Hematopoietic multipotent progenitor cell treated with erythropoietin and hydrocortisone succinate and interleukin-3 and kit ligand, for 6 days (in vitro differentiated cells): ENCODE measurements around the gene TRAPPC10.
A peak's percentile ranks its signal among the peaks of the same experiment; 100 is the strongest.
"Not testable (repeated sequence)": the region's sequence is repeated elsewhere in the genome, so short reads cannot be mapped to it uniquely, and the experiment has no call there.

ENCODE experiments used
- DNase-seq: peaks from one replicate; pipeline ENCODE4 v3.0.0-alpha.2; 2015

TRAPPC10 gene

GRCh38 chr21:44094832-44095231 is 82.7 kb downstream of the TRAPPC10 start:
- no peak for DNase-seq

GRCh38 chr21:44098507-44098906 is 86.4 kb downstream of the TRAPPC10 start:
- not testable (repeated sequence) for DNase-seq

DNA sequence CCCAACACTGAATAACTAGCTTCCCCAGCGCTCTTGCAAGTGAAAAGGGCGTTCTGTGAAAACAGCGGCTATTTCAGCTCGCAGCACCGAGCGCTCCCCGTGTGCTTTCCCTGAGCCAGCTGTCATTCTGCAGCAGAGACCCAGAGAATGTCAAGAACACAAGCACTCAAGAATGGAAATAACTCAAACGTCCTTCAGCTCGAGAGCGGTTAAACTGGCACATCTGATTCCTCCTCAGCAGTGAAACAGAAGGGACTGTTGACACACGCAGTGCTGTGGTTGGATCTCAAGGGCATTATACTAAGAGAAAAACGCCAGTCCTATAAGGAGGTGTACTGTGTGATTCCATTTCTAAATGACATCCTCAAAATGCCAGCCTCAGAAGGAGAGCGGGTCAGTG is 86.9 kb downstream of the TRAPPC10 start:
- not testable (repeated sequence) for DNase-seq

DNA sequence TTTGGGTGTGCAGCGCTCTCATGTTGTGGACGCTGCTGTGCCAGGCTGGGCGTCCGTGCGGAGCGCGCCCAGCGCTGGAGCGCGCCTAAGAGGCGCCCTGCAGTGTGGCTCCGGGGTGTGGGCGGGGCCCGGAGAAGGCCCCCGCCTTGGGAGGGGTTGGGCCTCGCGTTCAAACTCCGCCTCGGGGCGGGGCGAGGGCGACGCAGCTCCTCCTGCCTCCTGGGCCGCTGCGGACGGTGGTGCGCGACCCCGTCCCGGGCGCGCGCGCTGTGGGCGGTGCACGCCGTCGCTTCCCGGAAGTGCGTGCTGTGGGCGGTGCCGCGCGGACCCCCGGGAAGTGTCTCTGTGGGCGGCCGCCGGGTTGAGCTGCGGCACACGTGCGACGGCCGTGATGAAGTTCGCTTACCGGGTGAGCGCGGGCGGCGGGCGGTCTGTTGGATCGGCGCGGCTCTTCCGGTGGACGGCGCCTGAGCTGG is 95.0 kb downstream of the TRAPPC10 start, which contains the start of gene PWP2:
Gene PWP2 (plus strand): TSS at position 374 of the 476 bp plus-strand sequence. CDS start 18 bp downstream, at position 392.
- DNase-seq, result peak; percentile 20

GRCh38 chr21:44107589-44107988 is 95.5 kb downstream of the TRAPPC10 start:
- DNase-seq, result not testable (repeated sequence)

DNA sequence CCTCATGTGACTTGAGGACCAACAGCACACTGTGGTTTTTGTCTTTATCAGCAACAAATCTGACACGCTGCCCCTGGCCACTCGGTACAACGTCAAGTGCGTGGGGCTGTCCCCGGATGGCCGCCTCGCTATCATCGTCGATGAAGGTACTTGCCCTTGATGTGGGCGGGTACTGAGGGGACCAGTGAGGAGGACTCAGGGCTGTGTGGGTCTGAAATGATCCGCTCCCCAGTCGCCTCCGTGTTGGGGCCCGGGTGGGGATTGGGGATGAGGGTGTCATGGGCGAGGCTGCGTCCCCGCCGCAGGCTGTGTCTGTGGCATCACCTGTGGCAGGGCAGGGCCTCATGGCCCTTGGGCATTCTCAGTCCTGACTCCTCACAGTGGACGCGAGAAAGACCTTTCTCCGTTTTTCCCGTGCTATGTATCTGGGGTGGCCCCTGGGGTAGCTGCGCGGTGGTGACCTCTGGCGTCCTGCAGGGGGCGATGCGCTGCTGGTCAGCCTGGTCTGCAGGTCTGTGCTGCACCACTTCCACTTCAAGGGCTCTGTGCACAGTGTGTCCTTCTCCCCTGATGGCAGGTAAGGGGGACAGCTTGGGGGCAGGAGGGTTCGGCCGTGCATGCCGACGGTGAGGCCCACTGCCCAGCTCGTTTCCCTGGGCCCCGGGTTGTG is 101.7 kb downstream of the TRAPPC10 start:
- DNase-seq, result not testable (repeated sequence)

DNA sequence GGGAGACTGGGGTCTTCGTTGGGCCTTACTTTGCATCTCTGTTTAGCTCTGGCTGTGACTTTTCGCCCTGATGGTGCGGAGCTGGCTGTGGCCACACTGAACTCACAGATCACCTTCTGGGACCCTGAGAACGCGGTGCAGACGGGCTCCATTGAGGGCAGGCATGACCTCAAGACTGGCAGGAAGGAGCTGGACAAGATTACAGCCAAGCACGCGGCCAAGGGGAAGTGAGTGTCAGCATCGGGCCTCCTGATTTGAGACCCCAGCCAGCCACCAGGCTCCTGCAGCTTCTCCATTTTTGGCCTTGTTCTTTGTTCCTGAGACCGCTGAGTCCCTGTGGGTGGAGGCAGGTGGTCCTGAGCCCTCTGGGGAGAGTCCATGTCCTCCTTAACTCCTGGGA is 110.0 kb downstream of the TRAPPC10 start:
- not testable (repeated sequence) for DNase-seq

GRCh38 chr21:44127827-44128226 is 115.7 kb downstream of the TRAPPC10 start:
- DNase-seq, result not testable (repeated sequence)

GRCh38 chr21:44133715-44134057 is 121.6 kb downstream of the TRAPPC10 start:
- not testable (repeated sequence) for DNase-seq

GRCh38 chr21:44134732-44135131 is 122.6 kb downstream of the TRAPPC10 start:
- DNase-seq, result not testable (repeated sequence)

GRCh38 chr21:44138039-44138438 is 125.9 kb downstream of the TRAPPC10 start:
- not testable (repeated sequence) for DNase-seq

- DNase-seq, result not testable (repeated sequence)
Observed at GRCh38 chr21:44139787-44140551, 127.9 kb downstream of the TRAPPC10 start.

- not testable (repeated sequence) for DNase-seq
Observed at GRCh38 chr21:44140552-44140932, 128.4 kb downstream of the TRAPPC10 start.

GRCh38 chr21:44142470-44142869 is 130.4 kb downstream of the TRAPPC10 start:
- DNase-seq, result not testable (repeated sequence)

- not testable (repeated sequence) for DNase-seq
Observed at GRCh38 chr21:44143380-44143779, 131.3 kb downstream of the TRAPPC10 start.

DNA sequence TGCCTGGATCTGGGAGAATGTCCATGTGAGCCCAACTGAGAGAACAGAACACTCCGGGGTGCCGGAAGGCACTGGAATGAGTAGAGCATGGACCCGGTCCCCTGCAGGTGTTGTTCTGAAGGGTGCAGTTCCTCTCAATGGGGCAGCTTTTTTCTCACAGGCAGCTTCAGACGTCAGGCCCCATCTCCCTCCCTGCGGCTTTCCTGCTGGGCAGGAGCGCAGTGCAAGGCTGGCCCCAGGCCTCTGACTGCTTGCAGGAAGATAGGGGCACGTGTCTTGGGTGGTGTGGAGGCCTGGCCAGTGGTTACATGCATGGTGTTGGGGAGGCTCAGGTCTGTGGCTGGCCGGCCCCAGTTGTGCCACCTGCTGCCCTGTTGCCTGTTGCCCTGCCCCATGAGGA is 131.9 kb downstream of the TRAPPC10 start:
- DNase-seq, result not testable (repeated sequence)

DNA sequence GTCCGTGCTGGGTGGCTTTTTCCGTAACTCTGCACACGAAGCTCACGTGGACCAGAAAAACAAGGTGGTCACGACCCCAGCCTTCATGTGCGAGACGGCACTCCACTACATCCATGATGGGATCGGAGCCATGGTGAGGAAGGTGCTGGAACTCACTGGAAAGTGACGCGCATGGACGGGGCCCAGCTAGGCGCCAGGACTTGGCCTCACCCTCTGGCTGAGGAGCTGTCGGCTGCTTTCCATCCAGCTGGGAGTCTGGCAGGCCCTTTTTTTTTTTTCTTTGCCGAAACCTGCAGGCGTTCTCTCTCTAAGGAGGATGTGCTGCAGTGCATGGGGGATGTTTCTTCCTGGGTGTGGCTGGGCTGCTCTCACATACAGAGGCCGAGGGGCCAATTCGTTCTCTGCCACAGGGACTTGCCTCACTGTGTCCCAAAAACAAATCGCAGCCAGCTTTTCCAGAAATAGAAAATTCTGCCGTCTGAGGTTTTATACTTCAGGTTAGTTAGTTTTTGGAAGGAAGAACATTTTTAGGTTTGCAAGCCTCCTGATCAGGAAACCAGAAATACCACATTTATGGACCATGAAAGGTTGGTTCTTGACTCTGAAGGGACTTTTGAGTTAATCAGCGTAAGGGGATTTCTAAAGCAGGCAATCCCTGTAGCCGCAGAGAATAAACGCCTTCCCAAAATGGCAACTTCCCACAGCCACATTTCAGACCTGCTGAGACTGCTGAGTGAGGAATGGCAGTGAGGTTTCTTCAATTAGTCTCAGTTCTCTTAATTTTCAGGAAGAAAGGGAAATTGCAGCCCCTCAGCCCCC is 132.9 kb downstream of the TRAPPC10 start:
- not testable (repeated sequence) for DNase-seq

DNA sequence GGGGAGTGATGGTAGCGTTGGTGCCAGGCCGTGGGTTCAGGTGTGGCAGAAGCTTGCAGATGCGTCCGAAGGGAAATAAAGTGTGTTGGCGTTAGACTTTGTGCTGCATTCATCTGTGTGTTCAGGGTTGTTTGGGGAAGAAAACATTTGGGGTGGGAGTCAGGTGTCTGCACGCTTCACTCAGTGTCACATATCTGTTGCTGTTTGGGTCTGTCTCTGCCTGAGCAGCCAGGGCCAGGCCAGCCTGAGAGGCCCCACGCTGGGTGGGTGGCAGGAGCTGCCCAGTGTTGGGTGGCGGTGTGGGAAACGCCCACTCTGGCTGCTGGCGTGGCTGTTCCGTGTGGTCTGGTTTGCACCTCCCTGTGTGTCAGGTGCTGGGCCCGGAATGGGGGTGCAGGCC is 133.5 kb downstream of the TRAPPC10 start:
- not testable (repeated sequence) for DNase-seq

DNA sequence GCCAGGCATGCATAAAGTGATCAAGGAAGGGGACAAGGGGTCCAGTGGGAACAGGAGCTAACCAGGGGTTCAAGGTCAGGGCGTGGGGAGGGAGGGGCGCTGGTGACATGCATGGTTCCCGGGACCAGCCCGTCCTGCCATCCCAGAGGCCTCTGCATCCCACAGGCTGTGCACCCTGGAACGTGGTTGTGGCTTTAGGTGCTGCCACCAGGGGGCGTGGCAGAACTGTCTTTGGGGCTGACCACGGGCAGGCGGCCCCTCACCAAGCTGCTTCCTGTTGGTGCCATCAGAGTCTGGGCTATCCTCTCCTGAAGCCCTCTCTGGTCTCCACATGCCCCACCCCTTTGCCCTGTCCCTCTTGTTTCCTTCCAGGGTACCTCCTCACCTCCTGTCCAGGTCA is 135.0 kb downstream of the TRAPPC10 start:
- not testable (repeated sequence) for DNase-seq

DNA sequence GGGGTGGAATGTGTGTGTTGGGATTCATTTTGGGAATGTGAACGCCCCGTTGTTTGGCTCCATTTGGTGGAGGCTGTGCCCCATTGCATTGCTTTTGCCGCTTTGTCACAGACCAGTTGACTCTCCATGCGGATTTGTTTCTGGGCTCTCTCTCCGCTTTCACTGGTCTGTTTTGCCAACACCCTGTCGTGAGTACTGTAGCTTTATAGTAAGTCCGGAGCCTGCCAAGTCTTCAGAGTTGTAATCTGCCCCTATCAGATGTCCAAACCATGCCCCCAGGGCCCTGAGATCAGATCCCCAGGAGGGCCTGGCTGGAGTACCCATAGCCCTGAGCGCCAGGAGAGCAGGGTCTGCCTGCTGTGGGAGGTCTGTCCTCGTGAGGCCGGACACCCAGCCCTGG is 138.1 kb downstream of the TRAPPC10 start:
- DNase-seq, result not testable (repeated sequence)

DNA sequence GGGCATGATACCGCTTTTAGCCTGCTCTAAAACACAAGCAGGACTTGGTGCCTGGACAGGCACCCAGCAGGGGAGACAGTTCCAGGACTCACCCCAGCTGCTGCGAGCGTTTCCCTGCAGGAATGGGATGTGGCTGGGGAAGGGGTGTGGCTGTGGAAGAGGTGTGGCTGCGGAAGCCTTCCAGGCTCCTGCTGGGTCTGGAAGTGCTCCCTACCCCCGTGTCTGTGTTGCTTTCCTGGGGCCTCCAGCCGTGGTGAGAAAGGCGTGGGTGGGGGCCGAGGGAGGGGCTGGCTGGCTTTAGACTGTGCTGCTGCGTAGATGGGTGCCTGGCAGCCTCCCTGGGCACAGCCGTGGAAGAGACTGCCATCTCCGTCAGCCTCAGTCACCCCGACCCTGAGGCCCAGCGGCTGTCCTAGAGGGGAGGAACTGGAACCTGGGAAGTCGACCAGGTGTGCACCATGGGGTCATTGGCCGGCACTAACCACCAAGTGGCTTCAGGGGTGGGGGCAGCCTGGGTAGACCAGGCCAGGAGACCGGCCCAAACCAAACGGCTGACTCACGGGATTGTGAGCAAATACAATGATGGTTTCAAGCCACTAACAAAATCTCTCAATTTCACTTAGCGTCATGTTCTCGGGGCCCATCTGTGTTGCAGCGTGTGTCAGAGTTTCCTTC is 141.2 kb downstream of the TRAPPC10 start:
- not testable (repeated sequence) for DNase-seq

DNA sequence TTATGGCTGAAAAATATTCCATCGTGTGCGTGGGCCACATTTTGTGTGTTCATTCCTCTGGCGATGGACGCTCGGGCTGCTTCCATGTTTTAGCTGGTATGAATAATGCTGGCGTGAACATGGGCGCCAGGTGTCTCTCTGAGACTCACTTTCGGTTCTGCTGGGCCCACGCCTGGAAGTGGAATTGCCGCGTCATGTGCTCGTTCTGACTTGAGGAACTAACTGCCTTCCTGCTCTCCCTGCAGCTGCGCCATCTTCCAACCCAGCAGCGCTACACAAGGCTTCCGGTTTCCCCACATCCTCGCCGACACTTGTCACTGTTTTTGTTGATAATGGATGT is 141.8 kb downstream of the TRAPPC10 start:
- not testable (repeated sequence) for DNase-seq

GRCh38 chr21:44154816-44155230 is 142.7 kb downstream of the TRAPPC10 start:
- DNase-seq, result not testable (repeated sequence)
